BLaER1 (cell line): ENCODE results near the gene PSMC1.

Experiments
- H3K27ac ChIP-seq: shearing (Covaris generic); formaldehyde crosslinking; 2 replicates; pipeline ENCODE4 v1.8.1; 2022
- H3K27me3 ChIP-seq: shearing (Covaris generic); formaldehyde crosslinking; 2 replicates; pipeline ENCODE4 v1.8.1; 2022
- H3K36me3 ChIP-seq: shearing (Covaris generic); formaldehyde crosslinking; 2 replicates; pipeline ENCODE4 v1.8.1; 2022
- H3K4me1 ChIP-seq: shearing (Covaris generic); formaldehyde crosslinking; 2 replicates; pipeline ENCODE4 v1.8.1; 2022
- H3K4me2 ChIP-seq: shearing (Covaris generic); formaldehyde crosslinking; 2 replicates; pipeline ENCODE4 v1.8.1; 2022
- H3K4me3 ChIP-seq: shearing (Covaris generic); formaldehyde crosslinking; 2 replicates; pipeline ENCODE4 v1.8.1; 2022
- H3K9ac ChIP-seq: shearing (Covaris generic); formaldehyde crosslinking; 2 replicates; pipeline ENCODE4 v1.8.1; 2022
- H3K9me3 ChIP-seq: shearing (Covaris generic); formaldehyde crosslinking; 2 replicates; pipeline ENCODE4 v1.8.1; 2022
- H4K20me1 ChIP-seq: shearing (Covaris generic); formaldehyde crosslinking; 2 replicates; pipeline ENCODE4 v1.8.1; 2022
- Cebpa-rat ChIP-seq: shearing (Covaris generic); IDR thresholded peaks from 2 replicates; pipeline ENCODE4 v1.8.1; 2022

PSMC1 gene

DNA sequence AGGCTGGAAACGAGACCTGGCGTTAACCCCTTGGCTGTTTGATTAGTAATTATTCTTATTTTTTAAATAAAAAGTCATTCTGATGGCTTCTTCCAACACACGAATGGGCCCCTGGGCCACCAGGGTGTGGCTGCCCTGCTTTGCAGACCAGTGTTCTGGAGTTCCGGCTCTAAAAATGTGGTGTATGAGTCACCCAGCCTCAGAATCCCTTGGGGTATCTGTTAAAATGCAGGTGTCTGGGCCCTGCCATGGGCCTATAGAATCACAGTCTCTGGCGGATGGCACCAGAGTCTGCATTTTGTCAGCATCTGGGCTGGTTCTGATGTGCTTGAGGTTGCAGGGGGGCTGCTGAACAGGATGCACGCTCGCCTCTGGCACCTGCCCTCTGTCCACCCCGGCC, 2.5 kb upstream of the PSMC1 start:
- peak overlapping the region; percentile 68 for H3K4me2 ChIP-seq
- TF ChIP-seq Cebpa-rat: no peak
- peak overlapping the region; percentile 4; the same call in 1 of the 2 replicates for H3K4me3 ChIP-seq
- H3K9ac ChIP-seq: peak overlapping the region; percentile 6; the same call in 1 of the 2 replicates
- no peaks in the 10 kb centered on the region for H3K27me3 ChIP-seq
- peaks cover 7% of the 10 kb centered on the region for H3K36me3 ChIP-seq
- peaks cover 41% of the 10 kb centered on the region for H3K4me1 ChIP-seq
- H3K9me3 ChIP-seq: peaks cover 4% of the 10 kb centered on the region; the same call in 1 of the 2 replicates
- peak overlapping the region; percentile 14; the same call in 1 of the 2 replicates for H3K27ac ChIP-seq
- peaks cover 19% of the 10 kb centered on the region for H4K20me1 ChIP-seq

DNA sequence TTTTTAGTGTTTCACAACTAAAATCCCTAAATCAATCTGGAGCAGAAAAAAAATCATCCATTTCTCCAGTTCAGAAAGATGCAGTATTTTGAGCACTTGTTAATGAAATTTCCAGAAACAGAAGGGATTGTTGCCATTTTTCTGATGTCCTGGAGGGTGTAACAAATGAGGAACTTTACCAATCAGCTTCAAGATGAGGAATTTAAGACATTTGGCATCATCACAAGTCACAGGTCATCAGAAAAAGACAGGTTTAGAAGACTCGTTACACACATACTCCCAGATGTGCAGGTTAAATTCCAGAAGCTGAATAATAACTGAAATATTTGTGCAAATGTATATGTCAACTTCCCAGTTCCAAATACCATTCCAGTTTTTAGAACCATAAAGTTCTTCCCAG, 482 bp upstream of the PSMC1 start:
- no peak for TF ChIP-seq Cebpa-rat
- H3K27ac ChIP-seq: peak overlapping the region; percentile 96

DNA sequence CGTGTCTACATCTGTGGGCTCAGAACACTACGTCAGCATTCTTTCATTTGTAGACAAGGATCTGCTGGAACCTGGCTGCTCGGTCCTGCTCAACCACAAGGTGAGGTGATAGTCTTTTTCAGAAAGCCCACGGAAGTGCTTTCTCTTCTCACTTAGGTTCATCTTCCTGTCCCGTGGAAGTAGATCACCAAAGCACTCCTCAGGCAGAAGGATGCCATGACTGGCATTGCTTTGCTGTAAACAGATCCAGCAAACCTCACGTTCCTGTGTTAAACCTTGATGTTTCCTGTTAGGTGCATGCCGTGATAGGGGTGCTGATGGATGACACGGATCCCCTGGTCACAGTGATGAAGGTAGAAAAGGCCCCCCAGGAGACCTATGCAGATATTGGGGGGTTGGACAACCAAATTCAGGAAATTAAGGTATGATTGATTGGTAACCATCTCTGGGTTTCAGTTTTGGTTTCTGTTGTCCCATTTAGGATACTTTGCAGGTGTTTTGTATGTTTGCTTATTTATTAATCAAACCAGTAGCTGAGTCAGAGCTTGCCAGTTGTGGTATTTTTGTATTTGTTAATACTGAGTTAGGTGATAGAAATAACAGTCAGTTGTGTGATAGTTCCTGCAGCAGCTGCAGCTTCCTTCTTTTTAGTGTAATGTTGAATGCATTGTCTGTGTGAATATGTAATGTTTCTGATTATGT, 7.5 kb downstream of the PSMC1 start:
- Histone ChIP-seq H4K20me1 (peaks cover 38% of the 10 kb centered on the region), H3K4me2 (no peak overlapping the region), H3K27me3 (no peaks in the 10 kb centered on the region), H3K4me1 (no peaks in the 10 kb centered on the region), H3K27ac (no peak overlapping the region), H3K9ac (no peak overlapping the region), H3K9me3 (no peaks in the 10 kb centered on the region), H3K4me3 (no peak overlapping the region), H3K36me3 (peaks cover 97% of the 10 kb centered on the region)
- no peak for TF ChIP-seq Cebpa-rat

More for the DNA sequence above, 482 bp upstream of the PSMC1 start:
- peaks cover 25% of the 10 kb centered on the region for H4K20me1 ChIP-seq
- H3K27me3 ChIP-seq: no peaks in the 10 kb centered on the region
- peaks cover 41% of the 10 kb centered on the region for H3K4me1 ChIP-seq
- peak overlapping the region; percentile 97; the same call in 1 of the 2 replicates for H3K9ac ChIP-seq
- peak overlapping the region; percentile 93 for H3K4me3 ChIP-seq
- H3K36me3 ChIP-seq: peaks cover 27% of the 10 kb centered on the region
- H3K9me3 ChIP-seq: peaks cover 4% of the 10 kb centered on the region; the same call in 1 of the 2 replicates
- H3K4me2 ChIP-seq: peak overlapping the region; percentile 82

DNA sequence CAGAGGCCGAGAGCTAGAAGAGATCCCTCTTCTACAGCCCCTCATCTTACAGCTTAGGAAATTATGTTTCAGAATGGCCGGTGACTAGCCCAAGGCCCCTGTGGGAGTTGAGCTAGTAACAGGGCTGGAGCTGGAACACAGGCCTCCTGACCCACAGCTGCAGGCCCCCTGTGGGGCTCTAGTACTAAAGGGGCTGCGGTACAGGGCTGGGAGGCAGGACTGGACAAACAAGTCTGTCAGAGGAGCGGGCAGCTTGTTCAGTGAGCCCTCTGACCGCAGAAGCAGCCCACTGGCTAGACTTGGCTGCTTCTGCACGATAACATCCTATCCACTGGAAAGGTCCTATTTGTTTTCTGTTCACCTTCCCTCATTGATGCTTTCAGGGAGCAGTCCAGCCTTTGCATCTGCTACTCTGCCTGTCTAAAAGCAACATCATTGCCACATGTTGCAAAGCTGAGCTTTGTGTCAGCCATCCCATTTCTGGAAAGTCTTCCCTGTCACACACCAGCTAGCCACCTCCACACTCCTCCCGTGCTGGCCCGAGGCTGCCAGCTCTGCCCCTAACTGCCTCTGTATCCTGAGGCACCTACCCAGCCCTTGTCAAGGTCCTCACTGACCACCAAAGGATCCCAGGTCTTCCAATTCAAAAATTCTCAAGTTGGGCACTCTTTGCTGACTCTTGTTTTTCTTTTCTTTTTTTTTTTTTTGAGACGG, 10.2 kb downstream of the PSMC1 start:
- no peaks in the 10 kb centered on the region for H3K4me1 ChIP-seq
- peaks cover 97% of the 10 kb centered on the region for H3K36me3 ChIP-seq
- H3K27ac ChIP-seq: no peak overlapping the region
- no peaks in the 10 kb centered on the region for H3K27me3 ChIP-seq
- H4K20me1 ChIP-seq: peaks cover 37% of the 10 kb centered on the region; the same call in 1 of the 2 replicates
- no peak overlapping the region for H3K4me3 ChIP-seq
- no peak for TF ChIP-seq Cebpa-rat
- no peak overlapping the region for H3K4me2 ChIP-seq
- H3K9me3 ChIP-seq: no peaks in the 10 kb centered on the region
- H3K9ac ChIP-seq: no peak overlapping the region

DNA sequence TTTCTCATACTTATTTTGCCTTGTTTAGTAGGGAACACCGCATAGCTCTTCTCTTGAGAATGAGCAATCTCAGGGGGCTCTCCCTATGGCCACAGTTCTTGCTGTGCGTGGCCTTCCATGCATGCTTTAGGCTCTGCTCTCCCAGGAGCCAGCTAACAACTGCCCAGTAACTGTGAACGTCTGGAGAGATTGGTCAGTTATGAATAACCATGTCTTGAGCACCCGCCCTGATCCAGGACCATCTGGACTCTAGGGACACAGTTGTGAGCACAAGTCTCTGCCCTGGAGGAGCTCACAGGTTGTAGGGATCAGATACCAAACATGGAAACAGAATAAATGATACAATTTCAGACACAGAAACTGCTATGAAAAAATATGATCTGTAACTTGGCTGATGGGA, 12.1 kb downstream of the PSMC1 start:
- Histone ChIP-seq H3K4me2 (no peak overlapping the region), H3K4me1 (no peaks in the 10 kb centered on the region), H3K27ac (no peak overlapping the region), H3K27me3 (no peaks in the 10 kb centered on the region), H3K9me3 (no peaks in the 10 kb centered on the region), H3K4me3 (no peak overlapping the region), H3K36me3 (peaks cover 99% of the 10 kb centered on the region), H4K20me1 (peaks cover 27% of the 10 kb centered on the region; the same call in 1 of the 2 replicates), H3K9ac (no peak overlapping the region)
- TF ChIP-seq Cebpa-rat: no peak

DNA sequence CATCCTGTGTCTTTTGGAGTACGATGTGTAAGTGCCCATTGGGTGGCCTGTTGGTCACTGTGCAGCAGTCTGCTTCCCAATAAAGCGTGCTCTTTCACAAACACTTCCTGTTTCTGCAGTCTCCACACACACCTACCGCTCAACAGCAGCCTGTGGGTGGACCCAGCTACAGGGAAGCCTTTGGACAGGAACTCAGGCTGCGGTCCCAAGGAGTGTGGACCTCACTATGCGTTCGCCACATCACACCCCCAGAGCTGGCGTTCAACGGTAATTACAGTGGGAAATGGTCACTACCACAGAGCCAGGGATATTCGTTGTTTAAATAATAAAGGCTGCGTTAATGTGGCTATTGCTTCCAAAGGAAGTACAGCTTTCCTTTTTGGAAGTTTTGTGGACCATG, 16.2 kb downstream of the PSMC1 start:
- no peak overlapping the region for H3K4me2 ChIP-seq
- H3K36me3 ChIP-seq: peaks cover 96% of the 10 kb centered on the region

DNA sequence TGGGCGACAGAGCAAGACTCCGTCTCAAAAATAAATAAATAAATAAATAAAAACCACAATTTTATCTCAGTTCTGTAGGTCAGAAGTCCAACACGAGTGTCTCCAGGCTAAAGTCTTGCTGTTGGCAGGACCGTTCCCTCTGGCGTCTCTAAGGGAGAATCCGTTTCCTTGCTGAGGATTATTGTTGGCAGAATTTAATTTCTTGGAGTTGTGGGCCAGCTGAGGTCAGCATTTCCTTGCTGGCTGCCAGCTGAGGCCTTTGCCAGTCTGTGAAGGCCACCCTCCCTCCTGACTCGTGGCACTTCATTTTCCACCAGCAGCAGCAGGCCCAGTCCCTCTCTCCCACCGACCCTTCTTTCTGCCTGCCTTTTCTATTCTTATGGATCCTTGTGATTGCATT, 17.2 kb downstream of the PSMC1 start:
- no peaks in the 10 kb centered on the region for H3K4me1 ChIP-seq
- no peak overlapping the region for H3K4me3 ChIP-seq
- H3K27me3 ChIP-seq: no peaks in the 10 kb centered on the region
- no peak for TF ChIP-seq Cebpa-rat
- no peak overlapping the region for H3K27ac ChIP-seq
- no peak overlapping the region for H3K4me2 ChIP-seq
- peaks cover 96% of the 10 kb centered on the region for H3K36me3 ChIP-seq
- H3K9ac ChIP-seq: no peak overlapping the region
- no peaks in the 10 kb centered on the region for H3K9me3 ChIP-seq
- 0 out of 2 replicates have a peak, but pooled peaks cover 6% of the 10 kb centered on the region for H4K20me1 ChIP-seq

More for the DNA sequence above, 16.2 kb downstream of the PSMC1 start:
- Histone ChIP-seq H4K20me1 (0 out of 2 replicates have a peak, but pooled peaks cover 6% of the 10 kb centered on the region), H3K27ac (no peak overlapping the region), H3K4me1 (no peaks in the 10 kb centered on the region), H3K4me3 (no peak overlapping the region), H3K9me3 (no peaks in the 10 kb centered on the region), H3K27me3 (no peaks in the 10 kb centered on the region), H3K9ac (no peak overlapping the region)
- TF ChIP-seq Cebpa-rat: no peak

DNA sequence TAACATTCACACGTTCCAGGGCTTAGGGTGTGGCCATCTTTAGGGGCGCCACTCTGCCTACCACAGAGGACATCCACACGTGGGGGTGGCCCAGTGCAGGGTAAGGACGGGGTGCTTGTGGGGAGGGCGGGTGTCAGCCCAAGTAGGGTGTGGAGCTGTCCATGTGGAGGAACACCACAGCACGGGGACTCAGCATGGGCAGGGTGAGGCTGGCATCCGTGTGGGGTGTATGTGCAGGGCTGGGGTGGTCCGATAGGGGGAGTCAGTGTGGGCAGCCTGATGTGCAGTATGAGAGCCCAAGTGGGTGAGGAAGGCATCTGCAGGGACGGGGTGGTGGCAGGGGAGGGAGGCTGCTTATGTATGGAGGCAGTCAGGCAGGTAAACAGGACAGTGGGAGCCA, 17.7 kb downstream of the PSMC1 start:
- Histone ChIP-seq H3K9ac (no peak overlapping the region), H3K27ac (no peak overlapping the region), H3K36me3 (peaks cover 96% of the 10 kb centered on the region), H3K4me1 (no peaks in the 10 kb centered on the region), H4K20me1 (0 out of 2 replicates have a peak, but pooled peaks cover 2% of the 10 kb centered on the region), H3K27me3 (no peaks in the 10 kb centered on the region), H3K9me3 (no peaks in the 10 kb centered on the region), H3K4me2 (no peak overlapping the region), H3K4me3 (no peak overlapping the region)
- no peak for TF ChIP-seq Cebpa-rat

DNA sequence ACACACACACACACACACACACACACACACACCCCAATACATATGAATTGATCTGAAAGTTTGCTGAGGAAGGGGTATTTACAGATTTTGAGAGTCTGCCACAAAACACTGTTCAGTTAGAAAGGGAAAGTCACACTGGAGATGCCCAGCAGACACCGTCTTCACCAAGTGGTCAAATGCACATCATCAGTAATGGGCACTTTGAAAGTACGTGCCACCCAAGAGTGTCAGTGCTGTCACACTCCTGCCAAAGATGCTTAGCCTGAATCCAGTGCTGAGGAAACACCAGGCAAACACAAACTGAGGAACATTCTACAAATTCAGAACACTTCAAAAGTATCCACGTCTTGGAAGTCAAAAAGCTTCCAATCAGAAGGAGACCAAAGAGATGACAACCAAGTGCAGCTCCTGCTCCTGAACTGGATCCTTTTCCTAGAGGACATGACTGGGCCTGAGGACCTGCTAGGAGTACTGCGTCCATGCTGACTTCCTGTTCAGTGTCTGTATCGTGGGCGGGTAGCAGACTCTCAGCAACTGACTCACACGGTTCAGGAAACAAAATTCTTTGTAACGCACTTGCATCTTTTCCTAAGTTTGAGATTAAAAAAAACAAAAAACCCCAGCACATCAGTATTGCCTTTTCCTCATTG, 18.6 kb downstream of the PSMC1 start:
- Histone ChIP-seq H3K9ac (no peak overlapping the region), H3K9me3 (no peaks in the 10 kb centered on the region), H3K27me3 (no peaks in the 10 kb centered on the region), H3K4me2 (no peak overlapping the region), H4K20me1 (no peaks in the 10 kb centered on the region), H3K27ac (no peak overlapping the region), H3K36me3 (peaks cover 96% of the 10 kb centered on the region), H3K4me3 (no peak overlapping the region), H3K4me1 (no peaks in the 10 kb centered on the region)
- TF ChIP-seq Cebpa-rat: no peak

DNA sequence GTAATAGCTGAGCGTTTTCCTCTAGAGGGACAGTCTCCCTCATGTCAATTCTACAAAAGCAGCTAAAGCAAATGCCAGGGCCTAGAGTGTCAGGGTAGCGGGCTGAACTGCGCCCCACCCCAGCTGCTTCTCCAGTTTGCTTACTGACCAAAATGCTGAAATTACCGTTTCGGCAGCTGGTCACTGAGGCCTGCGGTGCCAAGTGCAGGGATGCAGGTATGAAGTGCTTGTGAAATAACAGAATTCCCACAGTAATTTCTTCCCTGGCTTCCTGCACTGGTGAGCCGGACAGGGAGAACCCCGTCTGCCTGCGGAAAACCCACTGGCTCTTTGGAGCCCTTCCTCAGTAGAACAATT, 19.1 kb downstream of the PSMC1 start:
- H3K9ac ChIP-seq: no peak overlapping the region
- H3K9me3 ChIP-seq: no peaks in the 10 kb centered on the region
- H3K4me1 ChIP-seq: no peaks in the 10 kb centered on the region
- no peak overlapping the region for H3K4me3 ChIP-seq
- no peak for TF ChIP-seq Cebpa-rat
- H4K20me1 ChIP-seq: no peaks in the 10 kb centered on the region
- no peak overlapping the region for H3K27ac ChIP-seq
- H3K4me2 ChIP-seq: no peak overlapping the region
- H3K27me3 ChIP-seq: no peaks in the 10 kb centered on the region
- peaks cover 96% of the 10 kb centered on the region for H3K36me3 ChIP-seq
